ENCODE results near the gene PLAC9.

DNA sequence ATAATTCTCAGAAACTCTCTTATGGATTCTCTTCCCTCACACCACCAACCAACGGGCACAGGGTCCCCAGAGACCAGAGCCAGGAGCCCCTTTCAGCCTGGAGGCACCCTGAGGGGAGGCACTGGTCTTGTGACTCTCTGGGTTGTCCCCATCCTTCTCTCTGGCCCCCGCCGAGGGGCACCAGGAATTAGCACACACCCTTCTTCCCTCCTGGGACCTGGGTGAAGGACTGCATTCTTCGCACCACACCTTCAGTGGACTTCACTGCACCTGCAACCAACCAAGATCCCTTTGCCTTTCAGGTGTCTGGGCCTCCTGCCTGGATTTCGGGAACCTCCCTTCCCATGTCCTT, 22.1 kb downstream of the PLAC9 start:
- TF ChIP-seq, protein P1, sequence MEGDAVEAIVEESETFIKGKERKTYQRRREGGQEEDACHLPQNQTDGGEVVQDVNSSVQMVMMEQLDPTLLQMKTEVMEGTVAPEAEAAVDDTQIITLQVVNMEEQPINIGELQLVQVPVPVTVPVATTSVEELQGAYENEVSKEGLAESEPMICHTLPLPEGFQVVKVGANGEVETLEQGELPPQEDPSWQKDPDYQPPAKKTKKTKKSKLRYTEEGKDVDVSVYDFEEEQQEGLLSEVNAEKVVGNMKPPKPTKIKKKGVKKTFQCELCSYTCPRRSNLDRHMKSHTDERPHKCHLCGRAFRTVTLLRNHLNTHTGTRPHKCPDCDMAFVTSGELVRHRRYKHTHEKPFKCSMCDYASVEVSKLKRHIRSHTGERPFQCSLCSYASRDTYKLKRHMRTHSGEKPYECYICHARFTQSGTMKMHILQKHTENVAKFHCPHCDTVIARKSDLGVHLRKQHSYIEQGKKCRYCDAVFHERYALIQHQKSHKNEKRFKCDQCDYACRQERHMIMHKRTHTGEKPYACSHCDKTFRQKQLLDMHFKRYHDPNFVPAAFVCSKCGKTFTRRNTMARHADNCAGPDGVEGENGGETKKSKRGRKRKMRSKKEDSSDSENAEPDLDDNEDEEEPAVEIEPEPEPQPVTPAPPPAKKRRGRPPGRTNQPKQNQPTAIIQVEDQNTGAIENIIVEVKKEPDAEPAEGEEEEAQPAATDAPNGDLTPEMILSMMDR (IDR thresholded peaks at IDR 0.05; ENCODE audit: insufficient read depth, low read length, poor library complexity, severe bottlenecking): no peak
- no peak for TF ChIP-seq EZH2phosphoT487 (conservative IDR thresholded peaks at IDR 0.05; ENCODE audit: low read length)

Data from SU-DHL-6 (cell line).